Testis (tissue), 3 donors: Measurements from ENCODE around the gene INO80E. TPM values are rescaled to one million over a fixed set of nuclear protein-coding genes. Genes with fewer than 3 reads are reported as not detected.
"Not testable (repeated sequence)": the region's sequence is repeated elsewhere in the genome, so short reads cannot be mapped to it uniquely, and the experiment has no call there.

Experiments used
- DNase-seq: peaks from one replicate; pipeline ENCODE4 v3.0.0-alpha.2; 2019
- H3K27ac ChIP-seq, 2 donors: fragments of 200-600 bp; sonication (generic); one replicate each; pipeline ENCODE4 v1.5.1; 2019
- H3K27me3 ChIP-seq: fragments of 200-600 bp; sonication (generic); one replicate; pipeline ENCODE4 v1.5.1; 2019
- H3K36me3 ChIP-seq: fragments of 200-600 bp; sonication (generic); one replicate; pipeline ENCODE4 v1.5.1; 2017; ENCODE audit warnings: low read depth; ENCODE audit errors: missing control alignments
- H3K4me1 ChIP-seq: fragments of 200-600 bp; sonication (generic); one replicate; pipeline ENCODE4 v1.5.1; 2019
- H3K4me3 ChIP-seq, 2 donors: fragments of 200-600 bp; sonication (generic); one replicate each; pipeline ENCODE4 v1.5.1; 2017 to 2019
- H3K9me3 ChIP-seq: fragments of 200-600 bp; sonication (generic); one replicate; pipeline ENCODE4 v1.5.1; 2017
- POLR2A ChIP-seq: fragments of 450-650 bp; IDR thresholded peaks from one replicate; pipeline ENCODE4 v1.6.1; 2017; ENCODE audit warnings: antibody characterized with exemption, mild to moderate bottlenecking, moderate library complexity
- WGBS, 2 donors: methylation state at CpG; one replicate each; pipeline ENCODE4 v1.1.5; 2018; 5-methylcytosine and 5-hydroxymethylcytosine counted together
- intact Hi-C: fragments of 100-400 bp; cut with DNase I; formaldehyde crosslinking; loops from one replicate; pipeline ENCODE4 v1.15.1; 2023; ENCODE audit warnings: low total_unique reads
- polyA plus RNA-seq: library from polyadenylated mRNA; stranded (reverse); fragments of 350-450 nt; fragmentation: Illumina TruSeq; extraction: RNeasy Lipid Tissue Mini Kit (QIAGEN cat#74804); gene quantifications from one replicate; pipeline ENCODE4 v1.2.3, GENCODE V29; 2014; ENCODE audit warnings: low read depth, low replicate concordance; ENCODE audit not compliant: insufficient read depth
- total RNA-seq, 2 donors: library from RNA; depleted of rRNA; stranded (reverse); fragments of >200 nt; gene quantifications; one replicate each; pipeline ENCODE4 v1.2.3, GENCODE V29; 2016
- TF ChIP-seq, protein P1 (sequence below), 3 experiments: fragments of 450-650 bp in 2 of 3; fragments of 200-600 bp in 1 of 3; sonication (generic) in 1 of 3; IDR thresholded peaks; one replicate each; pipeline ENCODE4 v1.5.1; 2016 to 2019; ENCODE audit warnings: antibody characterized with exemption in 3 of 3, mild to moderate bottlenecking in 2 of 3, moderate library complexity in 1 of 3

Gene INO80E
- total and polyA plus RNA-seq, 3 donors from 2014 or later, result 64.0 to 98.1 (median 72.3) TPM

DNA sequence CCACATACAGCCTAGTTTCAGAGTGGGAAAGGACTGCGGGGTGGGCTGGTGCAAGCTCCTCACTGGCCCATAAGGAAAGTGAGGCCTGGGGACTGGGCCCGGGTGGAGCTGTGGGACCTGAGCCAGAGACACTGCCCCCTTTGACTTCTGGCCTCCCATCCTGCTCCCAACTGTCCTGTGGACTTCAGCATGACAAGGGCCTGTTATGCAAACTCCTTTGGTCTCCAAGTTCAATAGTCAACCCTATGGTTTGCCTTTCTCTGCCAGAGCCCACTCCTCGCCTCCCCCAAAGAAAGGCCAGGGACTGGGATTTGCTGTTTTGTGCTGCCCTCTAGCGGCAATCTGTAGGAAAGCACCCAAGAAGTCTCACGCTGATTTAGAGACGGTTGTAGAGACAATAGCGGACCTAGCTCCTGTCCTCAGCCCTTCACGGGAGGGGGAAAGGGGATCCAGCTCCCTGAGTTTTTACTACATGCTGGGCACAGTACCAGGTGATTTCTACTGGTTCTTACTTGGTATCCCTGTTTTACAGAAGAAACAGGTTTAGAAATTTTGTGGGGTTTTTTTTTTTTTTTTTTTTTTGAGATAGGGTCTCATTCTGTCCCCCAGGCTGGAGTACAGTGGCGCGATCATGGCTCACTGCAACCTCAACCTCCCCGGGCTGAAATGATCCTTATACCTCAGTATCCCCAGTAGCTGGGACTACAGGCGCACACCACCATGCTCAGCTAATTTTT is 36.2 kb downstream of the INO80E start:
- no peaks in the 10 kb centered on the region for H3K36me3 ChIP-seq
- H3K27me3 ChIP-seq, result no peaks in the 10 kb centered on the region
- DNase-seq, result peak; percentile 76
- TF ChIP-seq, protein P1, sequence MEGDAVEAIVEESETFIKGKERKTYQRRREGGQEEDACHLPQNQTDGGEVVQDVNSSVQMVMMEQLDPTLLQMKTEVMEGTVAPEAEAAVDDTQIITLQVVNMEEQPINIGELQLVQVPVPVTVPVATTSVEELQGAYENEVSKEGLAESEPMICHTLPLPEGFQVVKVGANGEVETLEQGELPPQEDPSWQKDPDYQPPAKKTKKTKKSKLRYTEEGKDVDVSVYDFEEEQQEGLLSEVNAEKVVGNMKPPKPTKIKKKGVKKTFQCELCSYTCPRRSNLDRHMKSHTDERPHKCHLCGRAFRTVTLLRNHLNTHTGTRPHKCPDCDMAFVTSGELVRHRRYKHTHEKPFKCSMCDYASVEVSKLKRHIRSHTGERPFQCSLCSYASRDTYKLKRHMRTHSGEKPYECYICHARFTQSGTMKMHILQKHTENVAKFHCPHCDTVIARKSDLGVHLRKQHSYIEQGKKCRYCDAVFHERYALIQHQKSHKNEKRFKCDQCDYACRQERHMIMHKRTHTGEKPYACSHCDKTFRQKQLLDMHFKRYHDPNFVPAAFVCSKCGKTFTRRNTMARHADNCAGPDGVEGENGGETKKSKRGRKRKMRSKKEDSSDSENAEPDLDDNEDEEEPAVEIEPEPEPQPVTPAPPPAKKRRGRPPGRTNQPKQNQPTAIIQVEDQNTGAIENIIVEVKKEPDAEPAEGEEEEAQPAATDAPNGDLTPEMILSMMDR (IDR thresholded peaks at IDR 0.05), result peak; percentile 27 to 85 (median 70)
- TF ChIP-seq POLR2A, result no peak
- intact Hi-C loops, result no loop called here
- no peaks in the 10 kb centered on the region for H3K9me3 ChIP-seq
- H3K4me3 ChIP-seq, result no peak overlapping the region
- 29% methylated on average over 12 of the region's 12 CpGs for WGBS, 2 donors
- peaks cover 9% of the 10 kb centered on the region for H3K4me1 ChIP-seq
- no peak overlapping the region for H3K27ac ChIP-seq

DNA sequence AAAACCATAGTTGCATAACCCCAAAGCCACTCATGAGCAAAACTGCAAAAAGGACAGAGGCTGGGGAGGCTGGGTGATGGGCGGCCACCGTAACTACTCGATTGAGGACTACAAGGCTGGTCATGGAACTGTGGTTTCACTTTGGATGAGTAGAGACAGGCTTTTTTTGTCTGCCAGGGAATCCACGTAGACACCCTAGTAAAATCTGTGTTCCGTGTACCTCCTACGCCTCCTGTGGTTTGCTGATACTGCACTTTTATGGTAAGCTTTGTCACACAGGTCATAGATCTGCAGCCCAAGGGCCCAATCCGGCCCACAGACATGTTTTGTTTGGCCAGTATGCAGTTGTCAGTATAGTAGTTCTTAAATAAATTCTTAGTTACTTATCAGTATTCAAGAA is 37.2 kb downstream of the INO80E start:
- DNase-seq, result no peak
- Histone ChIP-seq H3K27ac (no peak overlapping the region), H3K4me3 (no peak overlapping the region), H3K9me3 (no peaks in the 10 kb centered on the region), H3K27me3 (no peaks in the 10 kb centered on the region), H3K4me1 (peaks cover 9% of the 10 kb centered on the region), H3K36me3 (no peaks in the 10 kb centered on the region)
- WGBS, 2 donors, result 73 to 77% methylated on average over 7 of the region's 7 CpGs
- TF ChIP-seq, protein P1 (IDR thresholded peaks at IDR 0.05), result no peak
- no peak for TF ChIP-seq POLR2A
- intact Hi-C loops, result no loop called here

DNA sequence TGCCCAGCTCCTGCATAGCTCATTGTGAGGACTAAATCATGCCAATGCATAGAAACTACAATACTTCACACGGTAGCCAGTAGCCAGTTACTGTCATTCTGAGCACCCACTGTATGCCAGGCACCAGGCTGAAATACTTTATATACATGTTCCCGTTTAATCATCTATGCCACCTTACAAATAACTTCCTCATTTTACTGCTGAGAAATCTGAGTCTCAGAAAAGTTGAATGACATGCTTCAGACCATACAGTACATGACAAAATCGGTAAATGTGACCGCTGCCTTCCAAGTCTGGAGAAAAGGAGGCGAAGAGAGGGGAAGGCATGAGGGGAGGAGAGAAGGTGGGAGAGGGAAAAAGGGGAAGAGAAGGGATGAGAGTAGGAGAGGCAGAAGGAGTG is 44.2 kb downstream of the INO80E start:
- Histone ChIP-seq H3K27ac (no peak overlapping the region), H3K36me3 (no peaks in the 10 kb centered on the region), H3K4me3 (no peak overlapping the region), H3K27me3 (no peaks in the 10 kb centered on the region), H3K4me1 (no peaks in the 10 kb centered on the region), H3K9me3 (no peaks in the 10 kb centered on the region)
- TF ChIP-seq, protein P1 (IDR thresholded peaks at IDR 0.05), result no peak
- no peak for TF ChIP-seq POLR2A
- intact Hi-C loops, result no loop called here
- DNase-seq, result no peak
- WGBS, 2 donors, result 80 to 85% methylated on average over 5 of the region's 5 CpGs

DNA sequence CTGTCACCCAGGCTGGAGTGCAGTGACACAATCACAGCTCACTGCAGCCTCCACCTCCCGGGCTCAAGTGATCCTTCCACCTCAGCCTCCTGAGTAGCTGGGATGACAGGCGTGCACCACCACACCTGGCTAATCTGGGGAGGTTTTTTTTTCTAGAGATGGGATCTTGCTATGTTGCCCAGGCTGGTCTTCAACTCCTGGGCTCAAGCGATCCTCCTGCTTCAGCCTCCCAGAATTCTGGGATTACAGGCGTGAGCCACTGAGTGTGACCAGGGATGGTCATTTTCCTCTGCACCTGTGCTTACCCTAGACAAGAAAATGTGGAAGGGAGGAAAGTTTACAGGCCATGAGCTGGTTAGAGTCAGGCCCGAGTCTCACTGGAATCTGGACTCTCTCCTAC is 44.6 kb downstream of the INO80E start:
- DNase-seq, H3K4me1 ChIP-seq, H3K9me3 ChIP-seq, H3K27me3 ChIP-seq, intact Hi-C loops, H3K27ac ChIP-seq, H3K4me3 ChIP-seq, H3K36me3 ChIP-seq: not testable (repeated sequence)
- 86% methylated on average over 5 of the region's 5 CpGs for WGBS, 2 donors

DNA sequence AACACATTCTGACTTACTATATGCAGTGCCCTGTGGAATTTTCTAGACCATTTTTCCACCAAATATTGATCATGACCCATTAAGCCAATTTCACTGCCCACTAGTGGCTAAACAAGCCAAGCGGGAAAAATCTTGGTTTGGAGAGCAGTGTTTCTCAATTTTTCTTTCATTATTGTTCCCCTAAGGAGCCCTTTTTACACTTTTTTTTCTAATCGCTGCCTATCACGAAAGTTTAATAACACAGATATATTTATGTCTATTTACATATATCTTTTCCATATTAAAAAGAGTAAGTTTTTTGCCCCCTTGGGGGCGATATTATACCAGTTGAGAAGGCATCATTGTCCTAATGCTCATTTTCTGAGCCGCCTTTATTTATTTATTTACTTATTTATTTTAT is 45.8 kb downstream of the INO80E start:
- 36 to 47% methylated on average over 5 of the region's 5 CpGs for WGBS, 2 donors
- H3K4me1 ChIP-seq, result no peaks in the 10 kb centered on the region
- H3K9me3 ChIP-seq, result no peaks in the 10 kb centered on the region
- no peak overlapping the region for H3K27ac ChIP-seq
- intact Hi-C loops, result no loop called here
- TF ChIP-seq POLR2A, result no peak
- TF ChIP-seq, protein P1 (IDR thresholded peaks at IDR 0.05), result peak; percentile 16 to 52 (median 22)
- no peak overlapping the region for H3K4me3 ChIP-seq
- H3K27me3 ChIP-seq, result no peaks in the 10 kb centered on the region
- no peaks in the 10 kb centered on the region for H3K36me3 ChIP-seq
- no peak for DNase-seq
